MM.1S (cell line): ENCODE results near the gene MEF2C.

Experiments
- DNase-seq: peaks from one replicate; pipeline ENCODE4 v3.0.0-alpha.2; 2015
- H2AFZ ChIP-seq: fragments of 300-600 bp; sonication (generic); 2 replicates; pipeline ENCODE4 v1.6.0; 2016; ENCODE audit warnings: antibody characterized with exemption, low read length
- H3F3A ChIP-seq: fragments of 300-600 bp; sonication (generic); 2 replicates; pipeline ENCODE4 v1.6.1; 2016; ENCODE audit warnings: mild to moderate bottlenecking, antibody characterized with exemption, low read length, moderate library complexity, mixed read lengths; ENCODE audit not compliant: insufficient read depth
- H3K27ac ChIP-seq: fragments of 300-600 bp; sonication (generic); 2 replicates; pipeline ENCODE4 v1.5.1; 2016; ENCODE audit warnings: mild to moderate bottlenecking, low read length
- H3K27me3 ChIP-seq: fragments of 300-600 bp; sonication (generic); replicated peaks from 2 replicates; pipeline ENCODE4 v1.6.0; 2016; ENCODE audit warnings: low read length; ENCODE audit not compliant: insufficient read depth
- H3K36me3 ChIP-seq: fragments of 300-600 bp; sonication (generic); replicated peaks from 2 replicates; pipeline ENCODE4 v1.6.1; 2016; ENCODE audit warnings: mild to moderate bottlenecking, low read length, mixed read lengths; ENCODE audit not compliant: insufficient read depth
- H3K4me1 ChIP-seq: fragments of 300-600 bp; sonication (generic); 2 replicates; pipeline ENCODE4 v1.6.1; 2016; ENCODE audit warnings: low read length, mixed read lengths
- H3K4me2 ChIP-seq: fragments of 300-600 bp; sonication (generic); 2 replicates; pipeline ENCODE4 v1.6.0; 2016; ENCODE audit warnings: low read depth, low read length
- H3K4me3 ChIP-seq: fragments of 300-600 bp; sonication (generic); 2 replicates; pipeline ENCODE4 v1.5.1; 2016; ENCODE audit warnings: low read length, mixed read lengths
- H3K79me2 ChIP-seq: fragments of 300-600 bp; sonication (generic); 2 replicates; pipeline ENCODE4 v1.6.1; 2016; ENCODE audit warnings: mixed run types, low read length, mixed read lengths
- H3K9ac ChIP-seq: fragments of 300-600 bp; sonication (generic); 2 replicates; pipeline ENCODE4 v1.6.1; 2016; ENCODE audit warnings: low read length, mixed read lengths
- H3K9me2 ChIP-seq: fragments of 300-600 bp; sonication (generic); replicated peaks from 2 replicates; pipeline ENCODE4 v1.6.1; 2016; ENCODE audit warnings: mild to moderate bottlenecking, low read length, mixed read lengths; ENCODE audit not compliant: insufficient read depth
- H3K9me3 ChIP-seq: fragments of 300-600 bp; sonication (generic); replicated peaks from 2 replicates; pipeline ENCODE4 v1.6.1; 2016; ENCODE audit warnings: mild to moderate bottlenecking, low read length, mixed read lengths; ENCODE audit not compliant: insufficient read depth
- H4K20me1 ChIP-seq: fragments of 300-600 bp; sonication (generic); 2 replicates; pipeline ENCODE4 v1.6.1; 2016; ENCODE audit warnings: mild to moderate bottlenecking, low read length, moderate library complexity, mixed read lengths; ENCODE audit not compliant: insufficient read depth
- EZH2 ChIP-seq: fragments of 300-600 bp; sonication (generic); optimal IDR thresholded peaks from 2 replicates; pipeline ENCODE3; 2017; ENCODE audit warnings: low read depth, mild to moderate bottlenecking, antibody characterized with exemption, low read length, mixed read lengths
- EZH2phosphoT487 ChIP-seq: fragments of 300-600 bp; sonication (generic); IDR thresholded peaks from 2 replicates; pipeline ENCODE4 v1.6.1; 2018; ENCODE audit warnings: antibody characterized with exemption, low read length
- TF ChIP-seq, protein P1 (sequence below): fragments of 300-600 bp; sonication (generic); IDR thresholded peaks from 2 replicates; pipeline ENCODE4 v1.5.1; 2016; ENCODE audit warnings: antibody characterized with exemption, low read length, mixed read lengths

MEF2C gene

GRCh38 chr5:88724201-88724600 lies 158.8 kb downstream of the MEF2C start:
- H3K4me1 ChIP-seq, result no peaks in the 10 kb centered on the region
- peaks cover 60% of the 10 kb centered on the region for H3K79me2 ChIP-seq
- no peak overlapping the region for H2AFZ ChIP-seq
- H3K27me3 ChIP-seq, result no peaks in the 10 kb centered on the region
- H3K4me3 ChIP-seq, result no peak overlapping the region
- no peak overlapping the region for H3K9ac ChIP-seq
- peaks cover 61% of the 10 kb centered on the region for H3K36me3 ChIP-seq
- no peaks in the 10 kb centered on the region; the same call in 1 of the 2 replicates for H4K20me1 ChIP-seq
- DNase-seq, result no peak
- TF ChIP-seq EZH2, result no peak
- TF ChIP-seq, protein P1, sequence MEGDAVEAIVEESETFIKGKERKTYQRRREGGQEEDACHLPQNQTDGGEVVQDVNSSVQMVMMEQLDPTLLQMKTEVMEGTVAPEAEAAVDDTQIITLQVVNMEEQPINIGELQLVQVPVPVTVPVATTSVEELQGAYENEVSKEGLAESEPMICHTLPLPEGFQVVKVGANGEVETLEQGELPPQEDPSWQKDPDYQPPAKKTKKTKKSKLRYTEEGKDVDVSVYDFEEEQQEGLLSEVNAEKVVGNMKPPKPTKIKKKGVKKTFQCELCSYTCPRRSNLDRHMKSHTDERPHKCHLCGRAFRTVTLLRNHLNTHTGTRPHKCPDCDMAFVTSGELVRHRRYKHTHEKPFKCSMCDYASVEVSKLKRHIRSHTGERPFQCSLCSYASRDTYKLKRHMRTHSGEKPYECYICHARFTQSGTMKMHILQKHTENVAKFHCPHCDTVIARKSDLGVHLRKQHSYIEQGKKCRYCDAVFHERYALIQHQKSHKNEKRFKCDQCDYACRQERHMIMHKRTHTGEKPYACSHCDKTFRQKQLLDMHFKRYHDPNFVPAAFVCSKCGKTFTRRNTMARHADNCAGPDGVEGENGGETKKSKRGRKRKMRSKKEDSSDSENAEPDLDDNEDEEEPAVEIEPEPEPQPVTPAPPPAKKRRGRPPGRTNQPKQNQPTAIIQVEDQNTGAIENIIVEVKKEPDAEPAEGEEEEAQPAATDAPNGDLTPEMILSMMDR, result peak; percentile 21
- H3K9me3 ChIP-seq, result no peaks in the 10 kb centered on the region
- no peak overlapping the region for H3K27ac ChIP-seq
- H3K9me2 ChIP-seq, result no peaks in the 10 kb centered on the region
- H3F3A ChIP-seq, result peaks cover 9% of the 10 kb centered on the region; the same call in 1 of the 2 replicates
- no peak overlapping the region for H3K4me2 ChIP-seq

DNA sequence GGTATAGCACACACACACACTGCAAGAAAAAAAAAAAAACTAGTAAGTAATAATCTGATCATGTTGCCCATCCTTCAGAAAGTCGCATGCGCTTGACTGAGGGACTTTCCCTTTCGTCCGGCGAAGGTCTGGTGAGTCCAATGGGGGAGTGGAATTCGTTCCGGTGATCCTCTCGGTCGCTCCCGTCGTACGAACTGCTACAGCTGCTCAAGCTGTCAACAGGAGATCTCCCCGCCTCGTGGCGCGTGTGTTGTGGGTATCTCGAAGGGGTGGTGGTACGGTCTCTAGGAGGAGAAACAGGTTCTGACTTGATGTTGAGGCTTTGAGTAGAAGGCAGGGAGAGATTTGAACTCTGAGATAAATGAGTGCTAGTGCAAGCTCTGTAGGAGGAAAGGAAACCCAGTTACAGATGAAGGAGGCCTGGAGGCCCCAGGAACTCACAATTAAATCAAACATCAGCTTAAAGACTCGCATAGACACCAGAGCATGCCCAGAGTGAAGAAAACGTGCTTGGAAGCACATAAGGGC lies 160.4 kb downstream of the MEF2C start:
- no peak overlapping the region for H3K27ac ChIP-seq
- peaks cover 62% of the 10 kb centered on the region for H3K36me3 ChIP-seq
- no peaks in the 10 kb centered on the region for H3K27me3 ChIP-seq
- no peak overlapping the region for H3K4me3 ChIP-seq
- H3F3A ChIP-seq, result peaks cover 5% of the 10 kb centered on the region; the same call in 1 of the 2 replicates
- H2AFZ ChIP-seq, result no peak overlapping the region
- DNase-seq, result no peak
- no peaks in the 10 kb centered on the region for H3K4me1 ChIP-seq
- H4K20me1 ChIP-seq, result no peaks in the 10 kb centered on the region; the same call in 1 of the 2 replicates
- TF ChIP-seq EZH2 (no peak), EZH2phosphoT487 (no peak)
- TF ChIP-seq, protein P1, result no peak
- peaks cover 46% of the 10 kb centered on the region for H3K79me2 ChIP-seq
- no peaks in the 10 kb centered on the region for H3K9me3 ChIP-seq
- no peak overlapping the region for H3K4me2 ChIP-seq
- H3K9me2 ChIP-seq, result no peaks in the 10 kb centered on the region
- H3K9ac ChIP-seq, result no peak overlapping the region

DNA sequence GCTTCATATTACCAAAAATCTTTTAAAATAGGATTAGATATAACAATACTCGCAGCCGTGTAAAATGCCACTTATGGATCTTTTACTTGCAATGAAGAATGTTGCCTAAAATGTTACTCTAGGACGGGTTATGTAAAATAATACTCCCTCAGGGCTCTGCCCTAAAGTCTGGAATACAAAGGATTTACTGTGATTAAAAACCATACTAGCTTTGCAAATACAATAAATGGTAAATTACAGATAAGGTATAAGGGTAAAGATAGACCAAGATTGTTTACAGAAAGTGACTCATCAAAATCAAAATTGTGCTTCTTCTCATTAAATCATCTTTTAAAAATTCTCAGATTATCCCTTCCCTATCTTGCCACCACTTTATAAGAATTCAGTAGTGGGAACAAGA lies 163.6 kb downstream of the MEF2C start:
- TF ChIP-seq EZH2phosphoT487 (no peak), EZH2 (no peak)
- TF ChIP-seq, protein P1, result no peak
- Histone ChIP-seq H3K36me3 (peaks cover 35% of the 10 kb centered on the region), H3K79me2 (peaks cover 17% of the 10 kb centered on the region), H2AFZ (no peak overlapping the region), H4K20me1 (no peaks in the 10 kb centered on the region; the same call in 1 of the 2 replicates), H3K4me1 (no peaks in the 10 kb centered on the region), H3K9me2 (no peaks in the 10 kb centered on the region), H3K9ac (no peak overlapping the region), H3K4me2 (no peak overlapping the region), H3F3A (peaks cover 25% of the 10 kb centered on the region; the same call in 1 of the 2 replicates), H3K4me3 (no peak overlapping the region), H3K27ac (no peak overlapping the region), H3K9me3 (no peaks in the 10 kb centered on the region), H3K27me3 (no peaks in the 10 kb centered on the region)
- no peak for DNase-seq
